ENCODE results near the gene SUCLA2.
"Not testable (repeated sequence)": the region's sequence is repeated elsewhere in the genome, so short reads cannot be mapped to it uniquely, and the experiment has no call there.

SUCLA2 gene

DNA sequence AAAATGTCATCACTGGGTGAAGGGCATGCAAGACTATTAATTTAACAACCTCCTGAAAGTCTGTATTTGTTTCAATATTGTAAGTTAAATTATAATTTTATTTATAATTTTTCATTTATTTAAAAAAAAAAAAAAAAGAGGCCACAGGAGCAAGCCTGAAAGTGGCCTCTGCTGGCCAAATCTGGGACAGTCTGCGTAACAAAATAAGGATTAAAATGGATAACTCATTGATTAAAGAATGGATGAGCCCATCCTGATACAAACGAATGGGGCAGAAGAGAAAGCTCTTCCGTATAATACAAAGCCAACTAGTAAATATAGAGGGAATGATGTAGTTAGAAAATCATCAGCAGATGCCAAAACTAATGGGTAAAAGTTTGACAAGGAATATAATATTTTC is 36.2 kb downstream of the SUCLA2 start:
- TF ChIP-seq, protein P1, sequence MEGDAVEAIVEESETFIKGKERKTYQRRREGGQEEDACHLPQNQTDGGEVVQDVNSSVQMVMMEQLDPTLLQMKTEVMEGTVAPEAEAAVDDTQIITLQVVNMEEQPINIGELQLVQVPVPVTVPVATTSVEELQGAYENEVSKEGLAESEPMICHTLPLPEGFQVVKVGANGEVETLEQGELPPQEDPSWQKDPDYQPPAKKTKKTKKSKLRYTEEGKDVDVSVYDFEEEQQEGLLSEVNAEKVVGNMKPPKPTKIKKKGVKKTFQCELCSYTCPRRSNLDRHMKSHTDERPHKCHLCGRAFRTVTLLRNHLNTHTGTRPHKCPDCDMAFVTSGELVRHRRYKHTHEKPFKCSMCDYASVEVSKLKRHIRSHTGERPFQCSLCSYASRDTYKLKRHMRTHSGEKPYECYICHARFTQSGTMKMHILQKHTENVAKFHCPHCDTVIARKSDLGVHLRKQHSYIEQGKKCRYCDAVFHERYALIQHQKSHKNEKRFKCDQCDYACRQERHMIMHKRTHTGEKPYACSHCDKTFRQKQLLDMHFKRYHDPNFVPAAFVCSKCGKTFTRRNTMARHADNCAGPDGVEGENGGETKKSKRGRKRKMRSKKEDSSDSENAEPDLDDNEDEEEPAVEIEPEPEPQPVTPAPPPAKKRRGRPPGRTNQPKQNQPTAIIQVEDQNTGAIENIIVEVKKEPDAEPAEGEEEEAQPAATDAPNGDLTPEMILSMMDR (IDR thresholded peaks at IDR 0.05; ENCODE audit: low read length, missing control alignments), result peak; percentile 5
- no peak overlapping the region for H3K4me3 ChIP-seq (replicated peaks; ENCODE audit: low read depth, low read length)
- no peak for DNase-seq (ENCODE audit: low read depth)

DNA sequence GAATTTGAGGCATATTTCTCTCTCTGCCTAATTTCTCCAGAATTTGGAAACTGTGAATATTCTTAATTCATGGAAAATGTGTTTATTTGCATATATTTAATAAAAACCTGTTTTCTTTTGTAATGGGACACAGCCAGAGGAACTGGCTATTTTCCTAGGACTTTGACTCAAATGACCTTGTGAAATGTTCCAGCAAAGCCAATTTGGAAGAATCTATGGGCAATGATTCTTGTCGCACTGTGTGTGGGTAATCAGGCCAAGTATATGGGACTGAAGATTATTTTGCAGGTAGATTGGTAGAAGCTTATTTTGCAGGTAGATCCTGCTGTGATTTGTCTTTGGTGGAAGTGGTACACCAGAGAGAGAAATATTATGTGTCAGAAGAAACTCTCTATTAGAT is 38.8 kb downstream of the SUCLA2 start:
- no peak for DNase-seq (ENCODE audit: low read depth)
- H3K4me3 ChIP-seq (replicated peaks; ENCODE audit: low read depth, low read length), result no peak overlapping the region
- TF ChIP-seq, protein P1 (IDR thresholded peaks at IDR 0.05; ENCODE audit: low read length, missing control alignments), result no peak

DNA sequence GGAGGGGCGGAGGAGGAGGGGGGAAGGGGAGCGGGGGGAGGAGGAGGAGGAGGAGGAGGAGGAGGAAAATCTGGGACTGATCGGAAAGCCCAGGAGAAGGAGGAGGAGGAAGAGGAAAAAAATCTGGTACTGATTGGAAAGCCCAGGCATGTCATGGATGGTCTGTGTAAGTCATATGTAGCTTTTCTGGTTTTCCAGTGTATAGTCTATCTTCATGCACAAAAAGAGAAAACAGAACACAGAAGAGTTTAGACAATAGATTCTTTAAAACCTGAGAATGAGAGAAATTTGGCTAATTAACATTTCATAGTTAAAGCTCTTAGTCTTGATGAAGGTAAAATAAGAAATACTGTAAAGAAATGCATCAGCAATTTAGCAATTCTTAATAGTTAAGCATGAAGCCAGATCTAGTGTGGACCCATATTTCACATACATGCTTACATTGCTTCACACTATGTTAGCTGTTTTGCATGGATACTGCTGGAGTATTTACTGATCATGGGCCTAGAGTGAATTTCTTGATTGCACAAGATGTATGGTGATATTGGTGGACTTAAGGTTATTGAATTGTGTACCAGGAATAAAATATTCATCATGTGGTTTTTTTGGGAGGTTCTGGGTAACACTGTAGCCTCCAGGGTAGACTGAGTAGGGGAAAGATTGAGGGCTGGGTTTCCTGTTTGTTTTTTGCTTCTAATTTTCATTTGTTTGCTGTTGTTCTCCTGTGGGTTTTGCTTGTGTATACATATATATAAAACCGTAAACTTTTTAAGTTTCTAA is 41.4 kb downstream of the SUCLA2 start:
- no peak overlapping the region for H3K4me3 ChIP-seq (replicated peaks; ENCODE audit: low read depth, low read length)
- DNase-seq (ENCODE audit: low read depth), result no peak
- TF ChIP-seq, protein P1 (IDR thresholded peaks at IDR 0.05; ENCODE audit: low read length, missing control alignments), result no peak

DNA sequence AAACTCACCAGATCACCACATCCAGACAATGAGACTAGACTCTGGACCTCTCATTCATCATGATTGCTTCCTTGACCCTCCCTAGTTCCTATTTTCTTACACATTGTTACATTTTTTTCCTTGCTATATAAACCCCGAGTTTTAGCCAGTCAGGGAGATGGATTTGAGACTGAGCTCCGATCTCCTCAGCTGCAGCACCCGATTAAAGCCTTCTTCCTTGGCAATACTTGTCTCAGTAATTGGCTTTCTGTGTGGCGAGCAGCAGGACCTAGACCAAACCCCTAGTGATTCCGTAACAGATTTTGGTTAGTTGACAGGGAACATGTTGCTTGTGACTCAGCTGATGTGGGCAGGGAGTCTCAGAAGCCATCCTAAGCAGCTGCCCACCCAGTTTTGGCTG is 44.0 kb downstream of the SUCLA2 start:
- DNase-seq (ENCODE audit: low read depth), result no peak
- H3K4me3 ChIP-seq (replicated peaks; ENCODE audit: low read depth, low read length), result no peak overlapping the region
- TF ChIP-seq, protein P1 (IDR thresholded peaks at IDR 0.05; ENCODE audit: low read length, missing control alignments), result no peak

DNA sequence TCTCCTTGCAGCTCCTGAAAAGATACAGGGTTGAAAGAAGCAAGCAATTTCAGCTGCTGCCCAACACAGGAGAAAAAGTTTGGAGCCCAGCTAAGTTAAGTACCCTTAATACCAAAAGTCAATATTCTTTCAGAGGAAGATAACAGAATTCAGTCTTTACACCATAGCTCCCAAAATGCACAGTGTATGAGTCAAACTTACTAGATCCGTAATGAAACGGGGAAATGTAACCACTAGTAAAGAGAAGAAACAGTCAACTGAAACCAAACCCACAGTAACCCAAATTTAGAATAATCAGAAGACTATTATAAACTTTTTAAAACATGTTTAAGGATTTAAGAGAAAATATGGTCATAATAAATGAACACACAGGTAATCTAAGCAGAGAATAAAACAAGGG is 45.2 kb downstream of the SUCLA2 start:
- DNase-seq (ENCODE audit: low read depth), result no peak
- TF ChIP-seq, protein P1 (IDR thresholded peaks at IDR 0.05; ENCODE audit: low read length, missing control alignments), result no peak
- no peak overlapping the region for H3K4me3 ChIP-seq (replicated peaks; ENCODE audit: low read depth, low read length)

DNA sequence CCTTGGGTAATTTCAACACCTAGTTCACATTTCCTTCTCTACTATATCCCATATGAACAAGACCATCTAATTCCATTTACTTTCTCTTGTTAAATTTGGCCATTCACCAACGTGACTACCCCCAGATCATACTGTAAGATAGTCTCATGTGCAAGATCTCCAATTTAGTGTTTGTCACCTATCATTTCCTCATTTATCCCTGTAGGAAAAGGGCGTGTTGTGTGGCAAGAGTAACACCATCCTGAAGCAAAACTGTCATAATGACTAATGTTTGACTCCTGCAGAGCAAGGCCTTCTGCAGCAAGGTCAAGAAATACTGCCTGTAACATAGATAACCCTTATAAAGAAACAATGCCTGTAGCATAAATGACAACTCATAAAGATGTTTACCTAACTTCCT is 51.3 kb downstream of the SUCLA2 start:
- TF ChIP-seq, protein P1 (IDR thresholded peaks at IDR 0.05; ENCODE audit: low read length, missing control alignments), result no peak
- no peak overlapping the region for H3K4me3 ChIP-seq (replicated peaks; ENCODE audit: low read depth, low read length)
- no peak for DNase-seq (ENCODE audit: low read depth)

DNA sequence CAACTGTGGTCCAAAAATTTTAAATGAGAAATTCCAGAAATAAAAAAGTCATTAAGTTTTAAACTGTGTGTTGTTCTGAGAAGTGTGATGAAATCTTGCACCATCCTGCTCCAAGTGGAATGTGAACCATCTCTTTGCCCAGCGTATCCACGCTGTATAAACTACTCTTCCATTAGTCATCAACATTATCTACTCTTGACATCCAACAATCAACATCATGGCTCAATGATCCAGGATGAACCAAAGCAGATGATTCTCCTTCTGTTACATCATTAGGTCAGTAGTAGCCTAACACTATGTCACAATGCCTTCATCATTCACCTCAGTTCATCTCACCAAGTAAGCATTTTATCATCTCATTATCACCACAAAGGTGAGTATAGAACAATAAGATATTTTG is 55.3 kb downstream of the SUCLA2 start:
- TF ChIP-seq, protein P1 (IDR thresholded peaks at IDR 0.05; ENCODE audit: low read length, missing control alignments), result no peak
- DNase-seq (ENCODE audit: low read depth), result peak; percentile 73
- H3K4me3 ChIP-seq (replicated peaks; ENCODE audit: low read depth, low read length), result no peak overlapping the region

DNA sequence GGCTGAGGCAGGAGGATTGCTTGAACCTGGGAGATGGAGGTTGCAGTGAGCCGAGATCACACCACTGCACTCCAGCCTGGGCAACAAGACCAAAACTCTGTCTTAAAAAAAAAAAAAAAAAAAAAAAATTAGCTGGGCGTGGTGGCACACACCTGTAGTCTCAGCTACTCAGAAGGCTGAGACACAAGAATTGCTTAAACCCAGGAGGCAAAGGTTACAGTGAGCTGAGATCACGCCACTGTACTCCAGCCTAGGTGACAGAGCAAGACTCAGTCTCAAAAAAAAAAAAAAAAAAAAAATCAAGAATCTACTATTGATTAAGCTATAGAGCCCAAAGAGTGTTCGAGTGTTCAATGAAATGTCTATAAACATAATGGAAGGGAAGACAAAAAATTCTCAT is 55.9 kb downstream of the SUCLA2 start:
- DNase-seq (ENCODE audit: low read depth); H3K4me3 ChIP-seq (replicated peaks; ENCODE audit: low read depth, low read length): not testable (repeated sequence)
